NCI-H748 (cell line): ENCODE data around the gene NPIPB6.

Source experiments
- DNase-seq: peaks from one replicate; lab custom pipeline; 2025; ENCODE audit not compliant: unreplicated experiment; lab: John Stamatoyannopoulos, UW

The NPIPB6 gene

DNA sequence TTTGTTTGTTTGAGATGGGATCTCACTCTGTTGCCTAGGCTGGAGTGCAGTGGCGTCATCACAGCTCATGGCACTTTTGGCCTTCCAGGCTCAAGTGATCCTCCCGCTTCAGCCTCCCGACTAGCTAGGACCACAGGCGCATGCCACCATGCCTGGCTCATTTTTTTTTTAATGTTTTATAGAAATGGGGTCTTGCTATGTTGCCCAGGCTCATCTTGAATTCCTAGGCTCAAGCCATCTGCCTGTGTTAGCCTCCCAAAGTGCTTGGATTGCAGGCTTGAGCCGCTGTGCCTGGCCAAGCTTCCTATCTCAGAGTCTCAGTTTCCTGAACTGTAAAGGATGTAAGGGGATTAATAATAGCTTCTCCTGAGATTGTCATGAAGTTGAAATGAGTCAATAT lies 63.0 kb downstream of the NPIPB6 start:
- no peak for DNase-seq

- no peak for DNase-seq
These were observed 64.8 kb downstream of the NPIPB6 start for GRCh38 chr16:28298511-28298878.

DNA sequence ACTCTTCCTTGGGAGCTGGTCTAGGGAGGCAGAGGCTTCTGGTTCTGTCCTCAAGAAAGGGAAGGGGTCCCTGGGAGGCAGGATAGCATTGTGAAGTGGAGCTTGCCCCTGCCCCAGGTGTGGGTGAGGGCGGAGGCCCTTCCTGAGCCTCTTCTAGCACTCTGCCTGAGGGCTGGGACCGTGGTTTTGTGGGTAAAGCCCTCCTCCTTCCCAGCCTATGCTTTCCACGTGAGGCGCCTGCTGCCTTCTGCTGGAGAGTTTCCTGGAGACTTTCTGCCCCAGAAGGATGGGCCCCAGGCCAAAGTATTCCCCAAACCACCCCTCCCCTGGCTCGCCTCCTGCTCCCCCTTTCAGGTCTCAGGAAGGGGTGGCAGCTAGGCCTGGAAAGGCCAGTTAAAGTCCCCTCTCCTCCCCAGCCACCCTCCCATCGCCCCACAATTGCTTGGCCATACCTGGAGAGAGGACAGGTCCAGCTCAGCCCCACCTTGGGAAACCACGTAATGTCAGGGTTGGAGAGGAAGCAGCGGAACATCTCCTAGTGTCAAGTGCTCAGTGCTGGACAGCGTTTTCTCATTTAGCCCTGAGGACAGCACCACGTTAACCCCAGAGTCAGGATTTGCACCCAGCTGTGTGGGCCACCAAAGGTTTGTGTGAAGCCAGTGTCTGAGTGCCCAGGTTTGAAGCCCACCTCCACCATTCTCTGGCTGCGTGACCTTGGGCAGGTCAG lies 65.4 kb downstream of the NPIPB6 start:
- DNase-seq, result no peak

DNA sequence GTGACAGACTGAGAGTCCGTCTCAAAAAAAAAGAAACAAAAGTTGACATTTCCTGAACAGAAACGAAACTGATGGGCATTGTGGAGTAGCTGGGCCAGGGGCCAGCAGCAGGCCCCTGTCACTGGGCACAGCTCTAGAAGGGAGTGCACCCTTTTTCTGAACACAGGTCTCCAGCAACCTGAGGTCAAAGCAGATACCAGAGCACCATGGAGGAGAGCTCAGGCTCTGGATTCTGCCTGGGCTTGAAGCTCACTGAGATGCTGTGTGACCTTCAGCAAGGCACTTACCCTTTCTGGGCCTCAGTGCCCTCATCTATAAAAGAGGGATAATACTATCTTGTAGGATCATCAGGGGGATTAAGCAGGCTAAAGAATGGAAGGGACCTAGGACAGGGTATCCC lies 66.0 kb downstream of the NPIPB6 start:
- no peak for DNase-seq

GRCh38 chr16:28295276-28295675 lies 68.0 kb downstream of the NPIPB6 start:
- no peak for DNase-seq

GRCh38 chr16:28294201-28294600 lies 69.1 kb downstream of the NPIPB6 start:
- no peak for DNase-seq

DNA sequence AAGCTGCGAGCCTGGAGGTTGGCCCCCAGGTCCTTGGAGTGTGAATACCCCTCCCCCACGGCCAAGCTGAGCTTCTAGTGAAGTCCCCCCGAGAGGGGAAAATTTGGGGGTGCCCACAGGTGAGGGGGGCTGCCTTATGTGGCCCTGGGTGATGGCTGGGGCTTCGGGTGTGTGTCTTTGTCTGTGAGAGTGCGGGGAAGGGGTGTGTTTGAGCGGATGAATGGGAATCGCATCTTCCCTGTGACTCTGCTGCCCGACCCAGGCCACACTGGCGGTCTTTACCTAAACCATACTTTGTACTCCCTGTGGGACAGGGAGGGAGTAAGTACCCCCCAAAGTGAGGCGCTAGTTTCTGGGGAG lies 69.7 kb downstream of the NPIPB6 start:
- no peak for DNase-seq

DNA sequence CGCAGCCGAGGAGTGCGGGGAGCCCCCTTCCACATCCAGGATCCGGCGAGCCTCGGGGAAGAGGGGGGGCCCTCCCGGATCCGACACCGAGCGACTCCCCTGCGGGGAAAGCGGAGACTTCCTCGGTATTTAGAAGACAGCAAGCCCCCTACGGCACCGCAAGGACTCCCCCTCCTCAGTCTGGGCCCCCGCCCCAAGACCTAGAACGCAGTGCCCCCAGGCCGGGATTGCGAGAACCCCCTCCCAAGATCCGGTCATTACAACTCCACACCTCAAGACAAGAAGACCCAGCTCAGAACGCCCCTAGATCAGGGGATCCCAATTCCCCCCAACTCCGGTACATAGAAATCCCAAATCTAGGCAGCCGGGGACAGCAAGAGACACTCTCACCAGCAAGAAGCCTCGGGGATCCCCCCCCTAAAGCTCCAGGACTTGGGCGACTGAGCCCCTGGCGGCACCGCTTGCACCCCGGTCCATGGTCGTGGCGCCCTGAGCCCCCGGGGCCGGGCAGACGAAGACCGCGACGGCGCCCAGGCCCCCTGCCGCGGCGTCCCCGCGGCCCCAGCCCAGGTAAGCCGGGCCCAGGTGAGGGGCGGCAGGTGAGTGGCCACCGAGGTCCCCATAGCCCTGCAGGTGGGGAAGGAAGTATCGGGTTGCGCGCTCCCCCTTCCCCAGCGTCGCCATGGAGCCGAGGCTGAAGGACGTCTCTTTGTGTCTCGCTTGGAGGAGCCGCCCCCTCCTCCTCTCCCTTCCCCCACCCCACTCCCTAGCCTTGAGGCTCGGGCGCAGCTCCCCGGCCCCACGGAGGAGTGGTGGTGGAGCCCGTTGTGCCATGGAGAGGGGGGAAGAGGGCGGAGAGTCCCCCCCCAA lies 70.3 kb downstream of the NPIPB6 start:
- peak; percentile 89 for DNase-seq
